Inferior parietal cortex (tissue), 1 donor: Measurements from ENCODE around the gene MOB3C.

Experiments used
- DNase-seq: peaks from one replicate; pipeline ENCODE4 v3.0.0-alpha.2; 2016; ENCODE audit errors: extremely low spot score

MOB3C gene

GRCh38 chr1:46638921-46639320, 22.3 kb upstream of the MOB3C start:
- no peak for DNase-seq

- DNase-seq: no peak
Observed at GRCh38 chr1:46637444-46638083, 21.0 kb upstream of the MOB3C start.

GRCh38 chr1:46635205-46635604, 18.6 kb upstream of the MOB3C start:
- DNase-seq: no peak

- DNase-seq: no peak
Observed at GRCh38 chr1:46630719-46631118, 14.1 kb upstream of the MOB3C start.

GRCh38 chr1:46623743-46624644, 7.4 kb upstream of the MOB3C start:
- no peak for DNase-seq

- no peak for DNase-seq
Observed at GRCh38 chr1:46622344-46622743, 5.7 kb upstream of the MOB3C start.

- DNase-seq: no peak
Observed at GRCh38 chr1:46621930-46622329, 5.3 kb upstream of the MOB3C start.

GRCh38 chr1:46619656-46620258, 3.1 kb upstream of the MOB3C start:
- no peak for DNase-seq

- no peak for DNase-seq
Observed at GRCh38 chr1:46618754-46619415, 2.3 kb upstream of the MOB3C start.

GRCh38 chr1:46617833-46618232, 1.2 kb upstream of the MOB3C start:
- no peak for DNase-seq

GRCh38 chr1:46617108-46617800, 643 bp upstream of the MOB3C start:
- no peak for DNase-seq

GRCh38 chr1:46615735-46616134, 876 bp downstream of the MOB3C start:
- no peak for DNase-seq

GRCh38 chr1:46615088-46615487, 1.5 kb downstream of the MOB3C start:
- DNase-seq: no peak

GRCh38 chr1:46614604-46614984, 2.0 kb downstream of the MOB3C start:
- DNase-seq: no peak

GRCh38 chr1:46613661-46614603, 2.7 kb downstream of the MOB3C start:
- no peak for DNase-seq

- no peak for DNase-seq
Observed at GRCh38 chr1:46612937-46613660, 3.5 kb downstream of the MOB3C start.

GRCh38 chr1:46611691-46612221, 4.9 kb downstream of the MOB3C start:
- DNase-seq: no peak

GRCh38 chr1:46607345-46608130, 9.1 kb downstream of the MOB3C start:
- no peak for DNase-seq
